ENCODE measurements around the gene PACSIN1.
A peak's percentile ranks its signal among the peaks of the same experiment; 100 is the strongest.

Gene PACSIN1

GRCh38 chr6:34457742-34458735, 7.8 kb upstream of the PACSIN1 start:
- Histone ChIP-seq H3K23ac (ENCODE audit: low read length in 2 of 2) (peak overlapping the region in 1 of 2 experiments; percentile 40), H3K4me2 (ENCODE audit: low read length, poor library complexity, severe bottlenecking) (no peak overlapping the region), H3K79me1 (replicated peaks; ENCODE audit: low read length, poor library complexity, severe bottlenecking) (no peaks in the 10 kb centered on the region), H3K36me3 (ENCODE audit: control insufficient read depth in 1 of 2, insufficient read depth in 2 of 2, low read depth in 1 of 2, low read length in 2 of 2) (no peaks in the 10 kb centered on the region), H4K91ac (ENCODE audit: low read length) (no peak overlapping the region), H3K4me3 (ENCODE audit: insufficient read depth in 1 of 2, low read depth in 1 of 2, low read length in 2 of 2) (no peak overlapping the region), H4K8ac (ENCODE audit: low read length) (peak overlapping the region; percentile 10), H2AFZ (ENCODE audit: low read depth, low read length) (peak overlapping the region; percentile 10), H2AK5ac (ENCODE audit: low read length, severe bottlenecking) (no peak overlapping the region), H2BK120ac (ENCODE audit: low read depth, low read length) (no peak overlapping the region), H3K18ac (ENCODE audit: low read depth in 1 of 2, low read length in 2 of 2) (peak overlapping the region in 1 of 2 experiments; percentile 21), H3K27me3 (ENCODE audit: control insufficient read depth in 1 of 2, insufficient read depth in 1 of 2, low read length in 2 of 2) (peaks cover 6 to 13% of the 10 kb centered on the region in 2 experiments), H3K9me3 (ENCODE audit: control insufficient read depth, low read length) (no peaks in the 10 kb centered on the region), H3K14ac (ENCODE audit: low read length in 2 of 2) (peak overlapping the region in 1 of 2 experiments; percentile 97), H3K4me1 (ENCODE audit: control insufficient read depth, insufficient read depth, low read depth, low read length) (peaks cover 5% of the 10 kb centered on the region), H2BK15ac (ENCODE audit: low read depth, poor library complexity, severe bottlenecking) (no peak overlapping the region), H2BK5ac (ENCODE audit: low read depth, low read length, poor library complexity, severe bottlenecking) (no peak overlapping the region), H3K9ac (ENCODE audit: low read length) (no peak overlapping the region), H3K27ac (ENCODE audit: low read length, poor library complexity, severe bottlenecking) (no peak overlapping the region), H2BK12ac (ENCODE audit: low read length in 2 of 2) (peak overlapping the region in 1 of 2 experiments; percentile 18), H3K4ac (ENCODE audit: low read depth in 1 of 2, low read length in 2 of 2) (no peak overlapping the region)
- WGBS: 71% methylated on average over 14 of the region's 14 CpGs
- peak; percentile 36 for DNase-seq

- H3K27ac ChIP-seq (ENCODE audit: low read length, poor library complexity, severe bottlenecking): no peak overlapping the region
- H2BK12ac ChIP-seq (ENCODE audit: low read length in 2 of 2): no peak overlapping the region
- H3K4me3 ChIP-seq (ENCODE audit: insufficient read depth in 1 of 2, low read depth in 1 of 2, low read length in 2 of 2): no peak overlapping the region
- DNase-seq: peak; percentile 40
- WGBS: 24% methylated on average over 4 of the region's 6 CpGs
- no peak overlapping the region for H4K91ac ChIP-seq (ENCODE audit: low read length)
- peaks cover 16 to 20% of the 10 kb centered on the region in 2 experiments for H3K27me3 ChIP-seq (ENCODE audit: control insufficient read depth in 1 of 2, insufficient read depth in 1 of 2, low read length in 2 of 2)
- H4K8ac ChIP-seq (ENCODE audit: low read length): no peak overlapping the region
- no peak overlapping the region for H3K18ac ChIP-seq (ENCODE audit: low read depth in 1 of 2, low read length in 2 of 2)
- no peak overlapping the region for H3K4ac ChIP-seq (ENCODE audit: low read depth in 1 of 2, low read length in 2 of 2)
- H3K4me1 ChIP-seq (ENCODE audit: control insufficient read depth, insufficient read depth, low read depth, low read length): peaks cover 5% of the 10 kb centered on the region
- H2AFZ ChIP-seq (ENCODE audit: low read depth, low read length): no peak overlapping the region
- H3K23ac ChIP-seq (ENCODE audit: low read length in 2 of 2): no peak overlapping the region
- H3K79me1 ChIP-seq (replicated peaks; ENCODE audit: low read length, poor library complexity, severe bottlenecking): no peaks in the 10 kb centered on the region
- H3K9ac ChIP-seq (ENCODE audit: low read length): no peak overlapping the region
- H3K4me2 ChIP-seq (ENCODE audit: low read length, poor library complexity, severe bottlenecking): no peak overlapping the region
- H2BK5ac ChIP-seq (ENCODE audit: low read depth, low read length, poor library complexity, severe bottlenecking): no peak overlapping the region
- H3K14ac ChIP-seq (ENCODE audit: low read length in 2 of 2): no peak overlapping the region
- H2BK120ac ChIP-seq (ENCODE audit: low read depth, low read length): no peak overlapping the region
- H3K36me3 ChIP-seq (ENCODE audit: control insufficient read depth in 1 of 2, insufficient read depth in 2 of 2, low read depth in 1 of 2, low read length in 2 of 2): no peaks in the 10 kb centered on the region
- no peaks in the 10 kb centered on the region for H3K9me3 ChIP-seq (ENCODE audit: control insufficient read depth, low read length)
- H2AK5ac ChIP-seq (ENCODE audit: low read length, severe bottlenecking): no peak overlapping the region
- no peak overlapping the region for H2BK15ac ChIP-seq (ENCODE audit: low read depth, poor library complexity, severe bottlenecking)
Measured at GRCh38 chr6:34459899-34460593, 5.8 kb upstream of the PACSIN1 start.

GRCh38 chr6:34460796-34461507, 4.9 kb upstream of the PACSIN1 start:
- Histone ChIP-seq H3K27ac (ENCODE audit: low read length, poor library complexity, severe bottlenecking) (no peak overlapping the region), H3K18ac (ENCODE audit: low read depth in 1 of 2, low read length in 2 of 2) (no peak overlapping the region), H3K14ac (ENCODE audit: low read length in 2 of 2) (no peak overlapping the region), H3K4me3 (ENCODE audit: insufficient read depth in 1 of 2, low read depth in 1 of 2, low read length in 2 of 2) (no peak overlapping the region), H2AFZ (ENCODE audit: low read depth, low read length) (no peak overlapping the region), H3K79me1 (replicated peaks; ENCODE audit: low read length, poor library complexity, severe bottlenecking) (no peaks in the 10 kb centered on the region), H3K4me1 (ENCODE audit: control insufficient read depth, insufficient read depth, low read depth, low read length) (peaks cover 13% of the 10 kb centered on the region), H4K91ac (ENCODE audit: low read length) (no peak overlapping the region), H2BK5ac (ENCODE audit: low read depth, low read length, poor library complexity, severe bottlenecking) (no peak overlapping the region), H3K4me2 (ENCODE audit: low read length, poor library complexity, severe bottlenecking) (no peak overlapping the region), H3K27me3 (ENCODE audit: control insufficient read depth in 1 of 2, insufficient read depth in 1 of 2, low read length in 2 of 2) (peaks cover 23 to 27% of the 10 kb centered on the region in 2 experiments), H3K9me3 (ENCODE audit: control insufficient read depth, low read length) (no peaks in the 10 kb centered on the region), H3K9ac (ENCODE audit: low read length) (no peak overlapping the region), H4K8ac (ENCODE audit: low read length) (no peak overlapping the region), H2AK5ac (ENCODE audit: low read length, severe bottlenecking) (no peak overlapping the region), H3K23ac (ENCODE audit: low read length in 2 of 2) (no peak overlapping the region), H2BK15ac (ENCODE audit: low read depth, poor library complexity, severe bottlenecking) (no peak overlapping the region), H2BK12ac (ENCODE audit: low read length in 2 of 2) (no peak overlapping the region), H3K4ac (ENCODE audit: low read depth in 1 of 2, low read length in 2 of 2) (no peak overlapping the region), H2BK120ac (ENCODE audit: low read depth, low read length) (no peak overlapping the region), H3K36me3 (ENCODE audit: control insufficient read depth in 1 of 2, insufficient read depth in 2 of 2, low read depth in 1 of 2, low read length in 2 of 2) (no peaks in the 10 kb centered on the region)
- WGBS: 86% methylated on average over 4 of the region's 5 CpGs
- peak; percentile 43 for DNase-seq

Measured in mesenchymal stem cell (in vitro differentiated cells and primary cell).